ENCODE measurements around the gene GPC6. TPM values are rescaled to one million over a fixed set of nuclear protein-coding genes. Genes with fewer than 3 reads are reported as not detected.

GPC6 gene
- total and polyA plus RNA-seq, 9 of the 15 experiments (the other 6 are each of a cell fraction or from before 2014, with no cell fraction given), result under 0.01 to 0.20 (median 0.01) TPM; not detected in 4

DNA sequence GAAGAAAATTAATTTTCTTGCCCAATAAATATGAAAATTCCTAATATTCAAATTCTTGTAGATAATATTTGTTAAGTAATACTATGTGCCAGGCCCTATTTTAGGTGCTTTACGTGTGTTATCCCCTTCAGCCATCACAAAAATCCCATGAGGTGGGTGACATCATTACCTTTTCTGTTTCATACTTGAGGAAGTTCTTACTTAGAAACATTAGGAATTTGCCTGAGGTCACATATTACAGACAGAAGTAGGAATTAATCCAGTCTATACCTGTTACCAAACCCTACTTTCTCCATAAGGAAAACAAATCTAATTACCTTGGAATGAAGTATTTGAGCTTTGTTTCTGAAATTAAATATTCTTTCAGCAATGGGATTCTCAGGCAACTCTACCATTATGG is 336.1 kb downstream of the GPC6 start:
- no peak overlapping the region for H3K27ac ChIP-seq (ENCODE audit: extremely low read depth, low read depth, low read length)
- ATAC-seq (no peak), DNase-seq (ENCODE audit: extremely low read depth in 1 of 4, low spot score in 3 of 4) (no peak), FAIRE-seq (no peak)
- in situ Hi-C loops (cut with MboI) (no loop called here), intact Hi-C loops (cut with micrococcal nuclease) (no loop called here)
- no peaks in the 10 kb centered on the region for H3K36me3 ChIP-seq (ENCODE audit: control insufficient read depth, insufficient read depth, low read length)
- ChIA-PET POLR2A (no interaction called here), CTCF (ENCODE audit: low intra/inter-chr PET ratio) (no interaction called here)
- H3K79me2 ChIP-seq (ENCODE audit: control insufficient read depth, insufficient read depth, low read length), result no peaks in the 10 kb centered on the region
- no peaks in the 10 kb centered on the region for H3K9me1 ChIP-seq (ENCODE audit: control insufficient read depth, insufficient read depth, low read length)
- 0% methylated on average over 1 of the region's 1 CpG for WGBS (ENCODE audit: insufficient coverage, low coverage, missing lambda C conversion rate)
- H3K9me3 ChIP-seq (replicated peaks; ENCODE audit: control insufficient read depth, insufficient read depth, low read depth, low read length), result no peaks in the 10 kb centered on the region
- no TSS peak for BruUV-seq (replicated peaks)
- TF ChIP-seq C11orf30 (IDR thresholded peaks at IDR 0.05; ENCODE audit: low read depth) (no peak), DDX20 (tag; IDR thresholded peaks at IDR 0.05; ENCODE audit: low read depth) (no peak)
- H3K4me2 ChIP-seq (ENCODE audit: insufficient read depth, low read length), result no peak overlapping the region
- no peaks in the 10 kb centered on the region for H4K20me1 ChIP-seq (replicated peaks; ENCODE audit: control insufficient read depth, insufficient read depth, low read length)
- H3K9ac ChIP-seq (ENCODE audit: insufficient read depth in 1 of 2, low read depth in 2 of 2, low read length in 2 of 2), result no peak overlapping the region
- H3K4me1 ChIP-seq (replicated peaks in 1 of 2; ENCODE audit: control insufficient read depth in 2 of 2, insufficient read depth in 2 of 2, low read length in 2 of 2), result no peaks in the 10 kb centered on the region
- no peak overlapping the region for H2AFZ ChIP-seq (ENCODE audit: low read depth, low read length)
- no peak overlapping the region for H3K4me3 ChIP-seq
- H3K27me3 ChIP-seq (ENCODE audit: control insufficient read depth in 2 of 2, insufficient read depth in 2 of 2, low read length in 2 of 2), result no peaks in the 10 kb centered on the region

DNA sequence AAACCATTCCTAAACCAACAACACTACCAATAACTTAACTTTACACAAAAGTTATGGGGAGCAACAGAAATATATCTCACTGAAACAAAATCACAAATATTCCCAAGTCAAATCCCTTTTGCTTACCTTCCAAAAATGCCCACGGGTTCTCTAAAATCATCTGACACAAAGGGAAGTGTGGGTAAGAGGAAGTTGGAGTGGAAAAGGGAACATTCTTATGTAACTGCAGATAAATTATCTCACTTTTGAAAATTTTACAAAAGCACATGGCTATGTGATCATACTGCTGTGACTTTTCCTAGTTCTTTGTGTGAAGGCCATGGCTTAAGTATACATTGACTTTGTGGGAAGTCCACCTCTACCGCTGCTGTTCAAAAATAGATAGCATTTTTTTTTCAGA is 350.5 kb downstream of the GPC6 start:
- intact Hi-C loops (cut with micrococcal nuclease), result no loop called here
- BruUV-seq (replicated peaks), result no TSS peak
- in situ Hi-C loops (cut with MboI), result no loop called here
- TF ChIP-seq SRSF3 (IDR thresholded peaks at IDR 0.05; ENCODE audit: insufficient read depth, low read length) (no peak), RBM22 (IDR thresholded peaks at IDR 0.05; ENCODE audit: low read depth, low read length, poor library complexity, severe bottlenecking) (no peak), SIN3A (IDR thresholded peaks at IDR 0.05; ENCODE audit: borderline replicate concordance in 2 of 2, control insufficient read depth in 1 of 2, low read depth in 2 of 2, low read length in 2 of 2) (no peak), WHSC1 (IDR thresholded peaks at IDR 0.05; ENCODE audit: low read length) (no peak), SUPT5H (IDR thresholded peaks at IDR 0.05) (no peak), ZSCAN29 (IDR thresholded peaks at IDR 0.05) (no peak), CEBPB (tag; IDR thresholded peaks at IDR 0.05) (no peak), SLC30A9 (CRISPR knock-in tag; IDR thresholded peaks at IDR 0.05) (no peak)
- TF ChIP-seq, protein P1, sequence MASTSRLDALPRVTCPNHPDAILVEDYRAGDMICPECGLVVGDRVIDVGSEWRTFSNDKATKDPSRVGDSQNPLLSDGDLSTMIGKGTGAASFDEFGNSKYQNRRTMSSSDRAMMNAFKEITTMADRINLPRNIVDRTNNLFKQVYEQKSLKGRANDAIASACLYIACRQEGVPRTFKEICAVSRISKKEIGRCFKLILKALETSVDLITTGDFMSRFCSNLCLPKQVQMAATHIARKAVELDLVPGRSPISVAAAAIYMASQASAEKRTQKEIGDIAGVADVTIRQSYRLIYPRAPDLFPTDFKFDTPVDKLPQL (IDR thresholded peaks at IDR 0.05; ENCODE audit: extremely low read depth, insufficient read length), result no peak
- TF ChIP-seq, protein P2, sequence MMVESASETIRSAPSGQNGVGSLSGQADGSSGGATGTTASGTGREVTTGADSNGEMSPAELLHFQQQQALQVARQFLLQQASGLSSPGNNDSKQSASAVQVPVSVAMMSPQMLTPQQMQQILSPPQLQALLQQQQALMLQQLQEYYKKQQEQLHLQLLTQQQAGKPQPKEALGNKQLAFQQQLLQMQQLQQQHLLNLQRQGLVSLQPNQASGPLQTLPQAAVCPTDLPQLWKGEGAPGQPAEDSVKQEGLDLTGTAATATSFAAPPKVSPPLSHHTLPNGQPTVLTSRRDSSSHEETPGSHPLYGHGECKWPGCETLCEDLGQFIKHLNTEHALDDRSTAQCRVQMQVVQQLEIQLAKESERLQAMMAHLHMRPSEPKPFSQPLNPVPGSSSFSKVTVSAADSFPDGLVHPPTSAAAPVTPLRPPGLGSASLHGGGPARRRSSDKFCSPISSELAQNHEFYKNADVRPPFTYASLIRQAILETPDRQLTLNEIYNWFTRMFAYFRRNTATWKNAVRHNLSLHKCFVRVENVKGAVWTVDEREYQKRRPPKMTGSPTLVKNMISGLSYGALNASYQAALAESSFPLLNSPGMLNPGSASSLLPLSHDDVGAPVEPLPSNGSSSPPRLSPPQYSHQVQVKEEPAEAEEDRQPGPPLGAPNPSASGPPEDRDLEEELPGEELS (CRISPR knock-in tag; IDR thresholded peaks at IDR 0.05; ENCODE audit: borderline replicate concordance), result no peak
- TF ChIP-seq, protein P3, sequence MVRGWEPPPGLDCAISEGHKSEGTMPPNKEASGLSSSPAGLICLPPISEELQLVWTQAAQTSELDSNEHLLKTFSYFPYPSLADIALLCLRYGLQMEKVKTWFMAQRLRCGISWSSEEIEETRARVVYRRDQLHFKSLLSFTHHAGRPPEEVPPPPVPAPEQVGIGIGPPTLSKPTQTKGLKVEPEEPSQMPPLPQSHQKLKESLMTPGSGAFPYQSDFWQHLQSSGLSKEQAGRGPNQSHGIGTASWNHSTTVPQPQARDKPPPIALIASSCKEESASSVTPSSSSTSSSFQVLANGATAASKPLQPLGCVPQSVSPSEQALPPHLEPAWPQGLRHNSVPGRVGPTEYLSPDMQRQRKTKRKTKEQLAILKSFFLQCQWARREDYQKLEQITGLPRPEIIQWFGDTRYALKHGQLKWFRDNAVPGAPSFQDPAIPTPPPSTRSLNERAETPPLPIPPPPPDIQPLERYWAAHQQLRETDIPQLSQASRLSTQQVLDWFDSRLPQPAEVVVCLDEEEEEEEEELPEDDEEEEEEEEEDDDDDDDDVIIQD (CRISPR knock-in tag; IDR thresholded peaks at IDR 0.05), result no peak

More for the DNA sequence above, 350.5 kb downstream of the GPC6 start:
- Histone ChIP-seq H3K4me2 (ENCODE audit: insufficient read depth, low read length) (no peak overlapping the region), H3K9me1 (ENCODE audit: control insufficient read depth, insufficient read depth, low read length) (no peaks in the 10 kb centered on the region), H3K9ac (ENCODE audit: insufficient read depth in 1 of 2, low read depth in 2 of 2, low read length in 2 of 2) (no peak overlapping the region), H3K36me3 (ENCODE audit: control insufficient read depth, insufficient read depth, low read length) (no peaks in the 10 kb centered on the region), H3K27me3 (ENCODE audit: control insufficient read depth in 2 of 2, insufficient read depth in 2 of 2, low read length in 2 of 2) (no peaks in the 10 kb centered on the region), H4K20me1 (replicated peaks; ENCODE audit: control insufficient read depth, insufficient read depth, low read length) (no peaks in the 10 kb centered on the region), H3K79me2 (ENCODE audit: control insufficient read depth, insufficient read depth, low read length) (no peaks in the 10 kb centered on the region), H3K9me3 (replicated peaks; ENCODE audit: control insufficient read depth, insufficient read depth, low read depth, low read length) (no peaks in the 10 kb centered on the region; the same call in 1 of the 2 replicates), H3K4me1 (replicated peaks in 1 of 2; ENCODE audit: control insufficient read depth in 2 of 2, insufficient read depth in 2 of 2, low read length in 2 of 2) (no peaks in the 10 kb centered on the region), H2AFZ (ENCODE audit: low read depth, low read length) (no peak overlapping the region), H3K27ac (ENCODE audit: extremely low read depth, low read depth, low read length) (no peak overlapping the region), H3K4me3 (no peak overlapping the region)
- 0% methylated on average over 2 of the region's 2 CpGs for WGBS (ENCODE audit: insufficient coverage, low coverage, missing lambda C conversion rate)
- POLR2A ChIA-PET, result no interaction called here
- DNase-seq (ENCODE audit: extremely low read depth in 1 of 4, low spot score in 3 of 4) (no peak), ATAC-seq (no peak), FAIRE-seq (no peak)
- CTCF ChIA-PET (ENCODE audit: low intra/inter-chr PET ratio), result no interaction called here
